Transverse colon (tissue), 4 donors: Measurements from ENCODE around the gene DUSP23. TPM values are rescaled to one million over a fixed set of nuclear protein-coding genes. Genes with fewer than 3 reads are reported as not detected.

Source experiments
- DNase-seq: peaks from one replicate; pipeline ENCODE4 v3.0.0-alpha.2; 2019
- H3K27ac ChIP-seq, 4 donors: fragments of 200-600 bp; sonication (generic); 2 replicates each; pipeline ENCODE4 v1.5.1; 2016 to 2018; ENCODE audit warnings: inconsistent platforms in 4 of 4
- H3K27me3 ChIP-seq: fragments of 200-600 bp; sonication (generic); 2 replicates; pipeline ENCODE4 v1.5.1; 2017; ENCODE audit warnings: inconsistent platforms
- H3K36me3 ChIP-seq, 4 donors: fragments of 200-600 bp; sonication (generic); 2 replicates each; pipeline ENCODE4 v1.5.1; 2017 to 2019; ENCODE audit warnings: inconsistent platforms in 4 of 4
- H3K4me1 ChIP-seq, 4 donors: fragments of 200-600 bp; sonication (generic); 2 replicates each; pipeline ENCODE4 v1.5.1; 2017 to 2020; ENCODE audit warnings: inconsistent platforms in 4 of 4
- H3K4me3 ChIP-seq, 4 donors: fragments of 200-600 bp; sonication (generic); 1 replicate in 1 of 4; 2 replicates in 3 of 4; pipeline versions ENCODE4 v1.5.1 to v1.6.1; 2017 to 2019; ENCODE audit warnings: inconsistent platforms in 4 of 4
- H3K9me3 ChIP-seq, 2 donors: fragments of 200-600 bp; sonication (generic); 2 replicates each; pipeline ENCODE4 v1.5.1; 2017 to 2019; ENCODE audit warnings: inconsistent platforms in 2 of 2
- EP300 ChIP-seq: sonication (generic); formaldehyde crosslinking; IDR thresholded peaks from one replicate; pipeline ENCODE4 v1.6.1; 2017; ENCODE audit warnings: antibody characterized with exemption, low read depth
- POLR2A ChIP-seq: fragments of 450-650 bp; IDR thresholded peaks from one replicate; pipeline ENCODE4 v1.6.1; 2016; ENCODE audit warnings: antibody characterized with exemption, mild to moderate bottlenecking, moderate library complexity
- POLR2AphosphoS5 ChIP-seq, 3 donors: sonication (generic); formaldehyde crosslinking; IDR thresholded peaks; one replicate each; pipeline ENCODE4 v1.6.1; 2016; ENCODE audit warnings: antibody characterized with exemption in 3 of 3
- WGBS, 2 donors: methylation state at CpG; one replicate each; pipeline ENCODE4 v1.1.5; 2018; ENCODE audit warnings: low coverage in 1 of 2; 5-methylcytosine and 5-hydroxymethylcytosine counted together
- in situ Hi-C, 4 donors: fragments of 200-750 bp; cut with MboI; loops; one replicate each; pipeline versions ENCODE4 v1.15.0 to v1.15.1; 2017; ENCODE audit warnings: low sequenced_read_pairs in 3 of 4, low pct_ligation_motif_present in 1 of 4, low pct_unique_long_range_greater_than_20kb in 1 of 4
- intact Hi-C: fragments of 100-400 bp; cut with DNase I; formaldehyde crosslinking; loops from one replicate; pipeline ENCODE4 v1.15.1; 2023; ENCODE audit warnings: low total_unique reads
- total RNA-seq, 4 donors: library from RNA; depleted of rRNA; stranded (reverse); fragments of >200 nt; gene quantifications; one replicate each; pipeline ENCODE4 v1.1.0, GENCODE V29; 2016
- TF ChIP-seq, protein P1 (sequence below), 5 experiments: fragments of 200-600 bp in 3 of 5; fragments of 450-650 bp in 2 of 5; sonication (generic) in 3 of 5; IDR thresholded peaks; 1 replicate in 2 of 5; 2 replicates in 3 of 5; pipeline ENCODE4 v1.5.1; 2016 to 2017; ENCODE audit warnings: antibody characterized with exemption in 5 of 5, inconsistent platforms in 3 of 5, mild to moderate bottlenecking in 2 of 5, moderate library complexity in 1 of 5

Gene DUSP23
- total RNA-seq, 4 donors from 2014 or later, result 9.7 to 96.4 (median 72.3) TPM

DNA sequence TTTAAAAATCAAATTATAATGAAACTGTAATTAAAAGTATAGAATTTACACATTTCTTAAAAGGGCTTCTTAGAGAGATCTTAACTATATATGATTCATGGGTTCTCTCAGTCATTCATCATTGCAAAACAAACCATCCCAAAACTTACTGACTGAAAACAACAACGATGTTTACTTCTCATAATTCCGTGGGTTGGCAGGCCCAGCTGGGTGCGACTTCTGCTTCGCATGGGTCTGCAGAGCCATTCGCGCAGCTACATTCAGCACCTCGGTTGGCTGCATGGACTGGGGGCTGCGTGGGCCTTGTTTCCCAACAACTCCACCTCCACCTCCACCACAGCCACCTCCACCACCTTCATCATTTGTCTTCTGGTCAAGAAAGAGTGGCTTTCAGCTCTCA, 50.0 kb downstream of the DUSP23 start:
- 73 to 82% methylated on average over 7 to 8 of the region's 8 CpGs for WGBS, 2 donors
- Histone ChIP-seq H3K27me3 (no peaks in the 10 kb centered on the region), H3K4me3 (no peak overlapping the region), H3K4me1 (peaks cover 0 to 6% (median 0%) of the 10 kb centered on the region in 4 donors), H3K9me3 (no peaks in the 10 kb centered on the region), H3K27ac (no peak overlapping the region), H3K36me3 (no peaks in the 10 kb centered on the region)
- intact Hi-C loops, result no loop called here
- no peak for TF ChIP-seq EP300
- TF ChIP-seq POLR2A, result no peak
- TF ChIP-seq, protein P1, sequence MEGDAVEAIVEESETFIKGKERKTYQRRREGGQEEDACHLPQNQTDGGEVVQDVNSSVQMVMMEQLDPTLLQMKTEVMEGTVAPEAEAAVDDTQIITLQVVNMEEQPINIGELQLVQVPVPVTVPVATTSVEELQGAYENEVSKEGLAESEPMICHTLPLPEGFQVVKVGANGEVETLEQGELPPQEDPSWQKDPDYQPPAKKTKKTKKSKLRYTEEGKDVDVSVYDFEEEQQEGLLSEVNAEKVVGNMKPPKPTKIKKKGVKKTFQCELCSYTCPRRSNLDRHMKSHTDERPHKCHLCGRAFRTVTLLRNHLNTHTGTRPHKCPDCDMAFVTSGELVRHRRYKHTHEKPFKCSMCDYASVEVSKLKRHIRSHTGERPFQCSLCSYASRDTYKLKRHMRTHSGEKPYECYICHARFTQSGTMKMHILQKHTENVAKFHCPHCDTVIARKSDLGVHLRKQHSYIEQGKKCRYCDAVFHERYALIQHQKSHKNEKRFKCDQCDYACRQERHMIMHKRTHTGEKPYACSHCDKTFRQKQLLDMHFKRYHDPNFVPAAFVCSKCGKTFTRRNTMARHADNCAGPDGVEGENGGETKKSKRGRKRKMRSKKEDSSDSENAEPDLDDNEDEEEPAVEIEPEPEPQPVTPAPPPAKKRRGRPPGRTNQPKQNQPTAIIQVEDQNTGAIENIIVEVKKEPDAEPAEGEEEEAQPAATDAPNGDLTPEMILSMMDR (IDR thresholded peaks at IDR 0.05), result no peak
- no peak for TF ChIP-seq POLR2AphosphoS5 (IDR thresholded peaks at IDR 0.05)
- in situ Hi-C loops, result no loop called here
- DNase-seq, result no peak

GRCh38 chr1:159831412-159832141, 50.8 kb downstream of the DUSP23 start:
- H3K4me3 ChIP-seq, result no peak overlapping the region
- in situ Hi-C loops (no loop called here), intact Hi-C loops (no loop called here)
- no peaks in the 10 kb centered on the region for H3K27me3 ChIP-seq
- no peak overlapping the region for H3K27ac ChIP-seq
- H3K4me1 ChIP-seq, result no peaks in the 10 kb centered on the region
- TF ChIP-seq EP300 (no peak), POLR2AphosphoS5 (IDR thresholded peaks at IDR 0.05) (no peak), POLR2A (no peak)
- TF ChIP-seq, protein P1 (IDR thresholded peaks at IDR 0.05), result no peak
- DNase-seq, result no peak
- no peaks in the 10 kb centered on the region for H3K36me3 ChIP-seq
- H3K9me3 ChIP-seq, result no peaks in the 10 kb centered on the region
- 52 to 62% methylated on average over 3 to 7 of the region's 7 CpGs for WGBS, 2 donors

Other genes starting within 250 kb of the DUSP23 start
- not detected for gene OR10J5, start 245.0 kb upstream of the DUSP23 start, total RNA-seq
- gene APCS, start 193.1 kb upstream of the DUSP23 start, total RNA-seq, result not detected
- not detected for gene CRP, start 66.4 kb upstream of the DUSP23 start, total RNA-seq
- 1 to 10 TPM in 1 of 4 donors, under 1 TPM in 1, not detected in 2; 0.55 to 1.4 TPM for gene FCRL6, start 21.4 kb downstream of the DUSP23 start, total RNA-seq
- gene SLAMF8, start 45.9 kb downstream of the DUSP23 start, total RNA-seq, result 1 to 10 TPM in 3 of 4 donors, under 1 TPM in 1; 0.37 to 7.1 (median 2.3) TPM
- gene VSIG8, start 81.7 kb downstream of the DUSP23 start, total RNA-seq, result not detected
- under 1 TPM in 1 of 4 donors, not detected in 3; 0.32 TPM for gene CFAP45, start 119.2 kb downstream of the DUSP23 start, total RNA-seq
- gene TAGLN2, start 144.5 kb downstream of the DUSP23 start, total RNA-seq, result 100 to 1,000 TPM in 3 of 4 donors, 10 to 100 TPM in 1; 65.1 to 235 (median 168) TPM
- 100 to 1,000 TPM in 1 of 4 donors, 10 to 100 TPM in 3; 40.7 to 137 (median 81.3) TPM for gene IGSF9, start 164.7 kb downstream of the DUSP23 start, total RNA-seq
- under 1 TPM in 1 of 4 donors, not detected in 3; 0.64 TPM for gene SLAMF9, start 173.3 kb downstream of the DUSP23 start, total RNA-seq